HG03066 (cell line): Measurements from ENCODE around the gene C17orf113.

Experiments
- ATAC-seq: cut with Tn5 transposase; IDR thresholded peaks from one replicate; pipeline ENCODE4 v1.9.1; 2021; ENCODE audit warnings: low read depth; ENCODE audit not compliant: unreplicated experiment

Gene C17orf113

DNA sequence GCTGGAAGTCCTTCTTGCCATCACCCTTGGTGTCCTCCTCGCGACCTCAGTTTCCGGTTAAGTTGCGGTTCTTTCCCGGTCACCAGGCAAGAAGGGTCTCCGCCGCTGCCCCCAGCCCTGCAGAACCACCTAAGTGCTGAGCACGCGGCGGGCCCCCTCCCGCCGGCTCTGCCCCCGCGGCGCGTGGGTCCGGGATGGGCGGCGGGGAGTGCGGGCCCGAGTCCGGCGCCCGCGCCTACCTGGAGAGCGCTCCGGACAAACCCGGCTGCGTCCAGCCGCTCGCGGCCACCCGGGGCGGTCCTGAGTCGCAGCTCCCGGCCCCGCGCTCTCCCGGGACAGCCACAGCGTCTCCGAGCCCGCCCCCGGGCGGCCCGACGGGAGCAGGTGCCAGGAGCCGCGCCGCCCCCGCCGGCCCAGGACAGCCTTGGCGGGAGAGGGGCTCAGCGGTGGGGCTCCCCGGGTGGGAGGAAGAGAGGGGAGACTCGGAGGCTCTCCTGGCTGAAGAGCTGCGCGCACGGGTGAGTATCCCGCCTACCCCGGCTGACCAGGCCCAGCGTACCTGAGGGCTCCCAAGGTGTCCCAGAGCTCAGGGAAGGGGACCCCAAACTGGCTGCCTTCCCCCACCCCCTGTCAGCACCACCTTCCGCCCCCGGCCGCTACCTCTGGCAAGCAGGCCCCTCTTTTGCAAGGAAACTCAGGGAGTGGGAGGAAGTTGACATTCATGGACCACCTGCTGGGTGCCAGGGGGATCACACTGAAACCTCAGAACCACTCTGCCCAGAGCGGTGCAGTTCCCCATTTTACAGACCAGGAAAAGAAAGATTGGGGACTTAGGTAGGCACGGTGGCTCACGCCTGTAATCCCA is 22.2 kb upstream of the C17orf113 start:
- ATAC-seq, result no peak

DNA sequence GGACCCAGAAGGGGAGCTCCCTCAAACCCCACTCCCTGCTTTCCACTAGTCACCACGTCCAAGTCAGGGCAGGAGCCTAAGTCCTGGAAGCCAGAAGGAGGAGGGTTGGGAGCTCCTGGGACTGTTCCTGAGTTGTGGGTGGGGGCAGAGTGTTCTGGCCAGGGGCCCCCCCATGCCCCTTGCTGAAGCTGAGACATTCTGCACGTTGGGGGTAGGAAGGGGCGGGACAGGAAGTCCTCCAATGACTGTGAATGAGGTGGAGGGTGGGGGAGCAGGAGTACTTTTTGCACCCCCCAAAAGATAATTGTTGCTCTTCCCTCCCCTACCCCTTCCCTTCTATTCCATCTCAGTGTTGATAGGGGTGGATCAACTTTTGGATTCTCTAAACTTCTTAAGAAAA is 21.4 kb upstream of the C17orf113 start:
- ATAC-seq, result no peak

DNA sequence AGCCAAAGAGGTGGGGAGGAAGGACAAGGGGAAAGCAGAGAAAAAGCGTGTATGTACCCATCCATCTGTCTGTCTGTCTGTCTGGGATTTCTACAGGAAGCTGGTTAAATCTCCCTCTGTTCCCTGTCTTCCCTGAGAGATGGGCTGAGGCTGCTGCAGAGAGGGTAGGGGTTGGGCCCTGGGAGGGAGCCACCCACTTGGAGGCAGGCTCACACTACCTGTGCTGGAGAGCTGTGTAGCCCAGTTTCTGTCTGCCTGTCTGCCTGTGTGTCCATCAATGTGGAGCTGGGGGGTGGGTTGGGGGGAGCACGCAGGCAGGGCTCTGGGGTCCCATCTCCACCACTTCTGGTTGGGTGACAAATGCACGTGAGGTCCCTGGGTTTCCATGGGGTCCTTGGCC is 18.6 kb upstream of the C17orf113 start:
- ATAC-seq, result no peak

DNA sequence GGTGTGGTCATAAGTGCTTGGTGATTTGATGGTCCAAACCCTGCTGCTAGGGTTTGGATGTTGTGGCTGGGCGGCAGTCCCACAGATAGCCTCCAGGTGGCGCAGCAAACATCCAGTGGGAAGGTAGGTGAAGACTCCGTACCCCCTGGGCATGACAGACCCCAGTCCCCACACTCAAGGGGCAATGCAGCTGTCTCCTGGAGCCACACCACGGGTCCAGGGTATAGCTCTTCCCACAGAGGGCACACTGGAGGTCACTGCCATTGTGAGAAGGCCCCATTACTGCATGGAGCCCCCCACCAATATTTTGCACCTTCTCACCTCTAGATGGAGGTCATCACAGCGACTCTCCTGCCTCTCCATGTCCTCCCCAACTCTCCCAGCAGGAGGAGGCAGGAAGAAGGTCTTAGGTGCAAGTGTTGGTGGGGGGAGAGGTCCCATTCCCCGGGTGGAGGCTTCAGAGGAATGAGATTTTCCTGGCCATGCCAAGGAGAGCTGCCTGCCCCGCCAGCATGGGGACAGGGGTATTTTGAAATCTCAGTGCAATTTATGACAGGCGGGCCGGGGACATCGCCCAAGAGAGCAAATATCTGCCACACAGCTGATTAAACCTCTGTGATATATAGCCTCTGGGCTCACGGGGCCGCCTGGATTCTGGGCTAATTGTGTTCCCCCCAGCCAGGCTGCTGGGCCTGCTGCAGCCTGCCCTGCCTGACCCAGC is 17.1 kb upstream of the C17orf113 start:
- ATAC-seq, result no peak

DNA sequence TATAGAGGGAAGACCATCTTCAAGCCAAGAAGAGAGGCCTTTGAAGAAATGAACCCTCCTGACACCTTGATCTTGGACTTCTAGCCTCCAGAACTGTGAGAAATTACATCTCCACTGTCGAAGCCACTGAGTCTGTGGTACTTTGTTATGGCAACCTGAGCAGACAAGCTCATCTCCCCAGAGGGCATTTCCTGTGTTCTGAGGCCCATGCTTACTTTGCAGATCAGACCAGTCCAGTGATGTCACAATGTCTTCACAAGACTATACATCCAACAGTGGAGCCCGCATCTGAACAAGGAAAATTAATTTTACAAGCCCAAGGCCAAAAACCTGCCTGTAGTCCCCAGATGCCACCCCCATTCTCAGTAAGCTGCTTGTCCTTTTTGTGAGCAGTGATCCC is 14.8 kb upstream of the C17orf113 start:
- no peak for ATAC-seq

DNA sequence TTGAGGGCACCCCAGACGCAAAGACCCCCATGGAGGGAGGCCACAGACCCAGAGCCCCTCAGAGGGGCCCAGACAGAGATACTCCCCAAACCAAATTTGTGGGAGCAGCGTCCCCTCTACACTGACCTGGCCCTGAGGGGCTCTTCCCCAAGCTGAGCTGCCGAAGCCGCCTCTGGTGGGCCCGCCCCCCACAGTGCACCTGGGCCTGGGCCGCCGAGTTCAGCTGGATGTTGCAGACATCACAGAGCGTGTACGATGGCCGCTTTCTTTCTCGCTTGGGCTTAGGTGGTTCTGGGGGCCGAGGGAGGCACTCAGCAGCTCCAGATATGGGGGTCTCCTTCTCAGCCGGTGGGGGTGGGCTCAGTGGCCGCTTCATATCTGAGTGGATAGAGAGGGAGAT is 12.3 kb upstream of the C17orf113 start:
- no peak for ATAC-seq

DNA sequence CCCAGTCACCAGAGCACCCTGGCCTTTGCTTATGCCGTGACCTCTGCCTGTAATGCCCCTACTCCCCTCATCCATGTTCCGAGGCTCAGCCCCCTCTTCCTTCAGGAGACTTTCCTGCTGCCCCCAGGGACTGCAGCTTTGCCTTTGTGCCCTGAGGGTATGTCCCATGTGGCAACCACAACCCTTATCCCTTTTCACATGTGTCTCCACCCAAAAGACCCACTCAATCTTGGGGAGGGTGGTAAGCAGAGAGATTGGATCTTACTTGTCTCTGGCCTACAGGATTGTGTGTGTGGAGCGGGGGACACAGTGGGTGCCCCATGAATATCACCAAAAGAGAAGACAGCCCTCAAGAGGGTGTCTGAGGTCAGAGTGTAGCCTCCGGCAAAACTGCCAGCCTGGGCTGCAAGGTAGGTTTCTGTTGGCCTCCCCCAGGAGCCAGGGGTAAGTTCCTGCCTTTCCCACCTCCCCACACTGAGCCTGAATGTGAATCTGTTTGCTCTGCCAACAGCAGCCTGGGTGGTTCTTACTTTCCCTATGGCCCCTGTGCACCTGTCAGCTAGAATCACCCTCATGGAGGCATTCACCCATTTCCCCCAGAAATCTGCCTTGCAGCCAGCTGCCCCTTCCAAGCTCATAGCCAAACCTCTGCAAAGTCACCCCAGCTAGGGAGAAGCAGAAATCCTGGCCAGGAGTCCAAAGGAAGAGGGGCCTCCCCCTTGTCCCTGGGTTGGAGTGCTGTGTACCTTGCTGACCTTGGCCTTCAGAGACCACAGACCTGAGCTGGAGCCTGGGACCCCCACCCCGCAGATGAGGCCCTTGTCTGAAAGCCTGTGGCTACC is 11.5 kb upstream of the C17orf113 start:
- no peak for ATAC-seq

DNA sequence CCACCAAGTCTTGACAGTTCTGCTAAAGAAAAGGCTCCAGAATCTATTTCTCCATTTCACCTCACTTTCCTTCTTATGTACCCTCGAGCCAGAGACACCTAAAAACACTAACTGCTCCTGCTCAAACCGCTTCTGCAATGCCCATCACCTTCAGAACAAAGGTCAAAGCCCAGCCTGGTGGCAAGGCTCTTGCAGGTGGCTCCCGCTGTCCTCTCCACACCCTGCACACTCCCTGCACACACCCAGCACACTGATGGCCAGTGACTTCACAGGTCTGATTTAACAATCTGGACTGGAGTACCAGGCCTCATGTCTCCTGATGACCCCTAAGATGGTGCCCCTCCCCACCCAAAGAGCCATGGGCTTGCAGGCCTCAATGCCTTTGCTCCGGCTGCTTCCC is 9.8 kb upstream of the C17orf113 start:
- no peak for ATAC-seq

DNA sequence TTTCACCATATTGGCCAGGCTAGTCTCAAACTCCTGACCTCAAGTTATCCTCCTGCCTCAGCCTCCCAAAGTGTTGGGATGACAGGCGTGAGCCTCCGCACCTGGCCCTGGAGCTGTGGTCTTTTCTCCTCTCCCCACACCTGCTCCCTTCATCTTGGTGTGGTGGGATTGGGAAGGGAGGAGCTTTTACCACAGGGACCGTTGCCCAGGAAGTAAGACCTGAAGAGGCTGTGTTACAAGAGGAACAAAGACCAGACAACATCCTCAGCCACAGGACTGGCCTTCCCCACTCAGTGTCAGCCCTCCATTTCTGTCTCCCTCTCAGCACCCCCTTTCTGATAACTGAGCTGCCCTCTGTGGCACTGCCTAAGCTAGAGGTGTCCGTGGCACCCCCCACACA is 9.4 kb upstream of the C17orf113 start:
- ATAC-seq, result no peak

DNA sequence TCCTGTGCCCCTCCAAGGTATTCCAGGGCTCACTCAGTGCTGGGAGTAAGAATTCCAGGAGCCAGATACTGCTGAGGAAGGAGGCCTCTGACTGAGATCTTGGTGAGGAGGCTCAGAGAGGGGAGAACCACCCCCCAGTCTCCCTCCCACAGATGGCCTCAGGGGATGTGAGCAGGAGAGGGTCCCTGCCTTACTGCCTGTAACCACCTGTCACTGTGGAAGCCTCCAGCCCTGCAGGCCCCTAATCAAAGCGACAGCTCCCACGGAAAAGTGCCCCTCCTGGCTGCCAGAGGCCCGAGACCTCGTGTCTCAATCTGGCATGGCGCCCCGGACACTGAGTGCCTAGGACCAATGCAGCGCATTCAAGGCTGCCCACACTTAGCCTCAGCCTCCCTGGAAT is 7.7 kb upstream of the C17orf113 start:
- no peak for ATAC-seq

DNA sequence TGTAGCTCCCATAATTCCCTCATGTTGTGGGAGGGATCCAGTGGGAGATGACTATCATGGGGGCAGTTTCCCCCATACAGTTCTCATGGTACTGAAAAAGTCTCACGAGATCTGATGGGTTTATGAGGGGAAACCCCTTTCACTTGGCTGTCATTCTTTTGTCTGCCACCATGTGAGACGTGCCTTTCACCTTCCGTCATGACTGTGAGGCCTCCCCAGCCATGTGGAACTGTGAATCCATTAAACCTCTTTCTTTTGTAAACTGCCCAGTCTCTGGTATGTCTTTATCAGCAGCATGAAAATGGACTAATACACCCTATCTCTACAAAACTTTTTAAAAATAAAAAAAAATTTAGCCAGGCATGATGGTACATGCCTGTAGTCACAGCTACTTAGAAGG is 6.2 kb upstream of the C17orf113 start:
- ATAC-seq, result no peak

DNA sequence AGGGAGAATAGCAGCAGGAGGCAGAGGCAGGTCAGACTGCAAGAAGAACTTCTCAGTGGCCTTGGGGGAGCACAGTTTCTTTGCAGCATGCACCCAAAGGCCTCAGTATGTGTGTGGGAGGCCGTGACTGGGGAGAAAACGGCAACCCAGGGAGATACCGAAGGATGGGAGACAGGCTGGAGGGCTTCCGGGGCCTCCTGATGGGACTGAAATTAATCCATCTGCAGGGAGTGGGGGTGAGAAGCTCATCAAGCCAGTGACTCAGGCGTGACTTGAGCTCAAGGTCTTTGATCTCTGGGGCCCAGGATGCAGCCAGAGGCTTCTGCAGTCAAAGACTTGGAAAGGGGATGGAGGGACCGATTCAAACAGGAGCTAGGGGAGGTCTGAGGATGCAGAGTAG is 5.1 kb upstream of the C17orf113 start:
- ATAC-seq, result no peak

DNA sequence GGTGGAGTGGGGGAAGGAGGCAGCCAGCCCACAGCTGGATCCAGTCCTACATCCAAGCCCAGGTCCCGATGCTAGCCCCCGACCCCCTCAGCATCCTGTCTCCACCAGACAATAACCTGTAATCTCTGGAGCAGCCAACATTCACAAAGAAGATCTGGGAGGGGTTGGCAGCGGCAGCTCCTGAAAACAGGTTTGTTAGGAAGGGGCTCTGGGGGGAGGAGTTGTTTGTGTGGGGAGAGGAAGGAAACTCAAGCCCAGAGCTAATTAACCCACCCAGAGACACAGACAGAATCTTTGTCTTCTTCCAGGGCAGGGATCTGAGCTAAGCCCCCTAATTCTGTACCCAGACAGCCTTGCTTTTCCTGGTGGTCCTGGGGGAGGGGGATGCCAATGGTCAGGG is 4.6 kb upstream of the C17orf113 start:
- no peak for ATAC-seq

DNA sequence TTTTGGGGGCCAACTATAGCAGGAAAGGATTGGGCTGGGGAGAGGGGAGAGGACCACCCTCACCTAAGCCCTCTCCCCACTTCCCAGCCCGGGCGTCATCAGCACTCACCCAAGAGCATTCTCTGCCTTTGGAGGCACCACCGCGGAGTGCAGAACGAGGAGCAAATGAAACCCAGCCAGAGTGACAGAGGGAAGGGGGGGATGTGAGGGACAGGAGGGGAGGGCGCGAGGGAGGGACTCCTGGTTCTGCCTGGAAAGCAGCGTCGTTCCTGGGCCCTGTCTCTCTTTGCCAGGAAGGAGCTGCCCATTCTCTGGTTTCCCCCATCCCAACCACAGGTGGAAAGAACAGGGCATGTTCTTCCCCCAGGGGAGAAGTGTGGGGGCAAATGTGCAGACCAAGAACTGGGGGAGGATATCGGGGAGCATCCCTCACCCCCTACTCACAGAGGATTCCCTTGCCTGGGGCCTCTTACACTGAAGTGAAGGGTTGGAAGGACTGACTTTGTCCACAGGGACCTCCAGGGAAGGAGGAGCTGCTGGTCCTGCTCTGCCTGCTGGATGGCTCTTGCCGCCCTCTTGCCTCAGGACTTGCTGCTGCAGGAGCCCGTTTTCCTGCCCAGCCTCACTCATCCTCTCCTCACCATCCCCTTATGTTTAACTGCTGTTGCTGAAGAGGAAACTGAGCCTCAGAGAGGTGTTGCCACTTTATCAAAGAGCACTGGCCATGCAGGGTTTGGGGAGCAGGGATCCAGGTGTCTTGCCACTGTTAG is 3.5 kb upstream of the C17orf113 start:
- ATAC-seq, result no peak

DNA sequence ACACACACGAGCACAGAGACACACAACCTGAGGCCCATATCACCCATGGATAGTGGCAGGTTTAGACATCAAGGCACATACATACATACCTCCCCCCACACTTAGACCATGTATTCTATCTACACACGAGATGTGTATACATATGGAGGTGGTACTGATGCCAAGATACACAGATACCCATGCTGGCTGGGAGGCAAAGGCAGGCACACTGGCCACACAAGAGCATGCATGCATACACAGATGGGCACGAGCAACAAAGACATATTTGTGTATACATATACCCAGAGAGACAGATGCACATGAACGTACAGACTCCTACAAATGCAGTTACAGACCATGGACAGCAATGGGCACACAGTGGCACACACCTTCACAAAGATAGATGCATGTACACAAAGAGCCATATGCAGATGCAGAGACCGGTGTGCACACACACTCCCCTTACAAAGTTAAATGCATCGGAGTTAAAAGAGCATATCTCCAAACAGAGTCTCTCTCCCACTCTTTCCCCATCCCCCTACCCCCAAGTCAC is 2.0 kb upstream of the C17orf113 start:
- no peak for ATAC-seq

DNA sequence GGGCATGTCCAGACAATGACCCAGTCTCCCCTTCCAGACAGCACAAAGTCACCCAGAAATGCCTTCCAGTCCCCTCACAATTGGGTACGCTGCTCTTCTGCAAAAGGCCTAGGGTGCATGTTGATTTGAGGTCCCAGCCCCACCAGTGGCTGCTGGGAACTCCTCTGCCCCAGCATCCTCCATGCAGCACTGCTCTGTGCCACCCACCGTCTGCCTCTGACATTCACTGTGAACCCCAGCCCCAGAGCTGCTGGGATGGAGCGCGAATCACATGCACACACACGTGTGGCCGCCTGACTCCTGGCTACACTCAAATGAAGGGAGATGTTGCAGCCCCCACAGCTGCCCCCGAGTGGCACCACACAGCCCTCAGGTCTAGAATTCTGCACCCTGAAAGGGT is 1.2 kb upstream of the C17orf113 start:
- no peak for ATAC-seq

DNA sequence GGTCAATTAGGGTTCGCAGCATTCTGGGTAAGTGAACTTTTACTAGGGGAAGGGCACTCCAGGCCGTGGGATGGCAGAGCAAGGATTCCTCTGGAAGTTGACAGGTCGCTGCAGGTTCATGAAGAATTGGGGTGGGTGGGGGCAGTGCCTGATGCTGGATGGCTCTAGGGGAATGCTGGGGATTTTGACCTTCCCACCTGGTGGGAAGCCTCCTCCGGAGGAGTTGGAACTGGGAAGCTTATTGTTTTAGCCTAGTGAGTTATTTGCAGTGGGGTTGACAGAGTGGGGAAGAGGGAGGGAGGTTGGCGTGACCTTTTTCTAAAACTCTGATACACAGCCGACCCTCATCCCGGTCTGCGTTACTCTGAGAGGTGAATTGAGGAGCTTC is 606 bp upstream of the C17orf113 start:
- ATAC-seq, result no peak

DNA sequence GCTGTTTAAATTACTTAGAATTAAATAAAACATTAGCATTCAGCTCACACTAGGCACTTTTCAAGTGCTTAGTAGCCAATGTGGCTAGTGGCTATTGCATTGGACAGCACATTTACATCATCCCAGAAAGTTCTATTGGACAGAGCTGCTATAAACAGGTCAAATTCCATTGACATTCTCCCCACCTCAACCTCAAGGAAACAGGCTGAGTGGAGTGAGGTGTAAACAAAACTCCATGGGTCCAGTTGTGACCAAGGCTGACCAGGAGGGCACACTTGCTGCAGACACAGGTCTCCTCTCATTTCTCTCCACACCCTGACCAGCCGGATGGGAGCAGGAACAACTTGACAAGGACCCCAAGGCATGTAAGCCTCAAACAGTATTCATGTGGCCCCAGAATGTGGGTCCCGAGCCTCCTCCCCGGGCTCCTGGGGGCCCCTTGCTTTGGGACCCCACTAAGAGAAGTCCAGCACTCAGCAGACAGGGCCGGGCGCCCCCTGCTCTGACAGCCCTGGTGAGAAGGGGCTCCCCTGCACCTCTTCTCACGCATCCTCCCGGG is 488 bp downstream of the C17orf113 start:
- ATAC-seq, result no peak

DNA sequence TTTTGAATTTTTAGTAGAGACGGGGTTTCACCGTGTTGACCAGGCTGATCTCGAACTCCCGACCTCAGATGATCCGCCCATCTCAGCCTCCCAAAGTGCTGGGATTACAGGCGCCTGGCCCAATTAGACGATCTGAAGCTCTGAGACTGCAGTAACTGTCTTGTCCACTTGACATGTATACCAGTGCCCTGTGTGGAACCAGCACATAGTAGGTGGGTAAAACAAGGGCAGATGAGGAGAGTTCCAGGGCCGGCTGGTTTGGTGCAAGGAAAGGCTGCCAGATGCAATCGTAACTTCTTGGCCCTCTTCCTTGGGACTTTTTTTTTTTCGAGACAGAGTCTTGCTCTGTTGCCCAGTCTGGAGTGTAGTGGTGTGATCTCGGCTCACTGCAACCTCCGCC is 3.1 kb downstream of the C17orf113 start:
- ATAC-seq, result no peak

DNA sequence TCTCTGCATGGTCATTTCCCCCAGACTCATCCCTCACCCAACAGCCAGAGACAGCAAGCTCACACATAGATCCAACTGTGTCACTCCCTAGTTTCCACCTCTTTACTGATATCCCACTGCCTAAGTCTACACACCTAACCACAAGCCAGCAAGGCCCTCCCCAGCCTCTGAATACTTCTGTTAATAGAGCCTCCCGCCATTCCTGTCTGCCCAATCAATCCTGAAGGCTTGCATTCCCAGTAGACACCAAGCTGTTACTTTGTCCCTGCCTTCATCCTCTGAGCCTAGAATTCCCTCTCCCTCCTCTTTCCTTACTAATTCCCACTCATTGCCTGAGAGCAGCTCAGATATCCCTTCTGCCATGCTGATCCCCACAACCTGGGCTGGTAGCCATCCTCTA is 4.7 kb downstream of the C17orf113 start:
- no peak for ATAC-seq
